Left ventricle myocardium inferior (tissue), 1 donor: ENCODE data around the gene MAEA. TPM values are rescaled to one million over a fixed set of nuclear protein-coding genes. Genes with fewer than 3 reads are reported as not detected.

Experiments
- DNase-seq: peaks from one replicate; pipeline ENCODE4 v3.0.0-alpha.2; 2020
- H3K27ac ChIP-seq: fragments of 200-600 bp; replicated peaks from 2 replicates; pipeline ENCODE4 v1.8.0; 2021
- H3K27me3 ChIP-seq: fragments of 200-600 bp; 2 replicates; pipeline ENCODE4 v1.8.0; 2021; ENCODE audit warnings: low read depth
- H3K36me3 ChIP-seq: fragments of 200-600 bp; 2 replicates; pipeline ENCODE4 v1.8.0; 2021
- H3K4me1 ChIP-seq: fragments of 200-600 bp; 2 replicates; pipeline ENCODE4 v1.8.0; 2021
- H3K4me3 ChIP-seq: fragments of 200-600 bp; 2 replicates; pipeline ENCODE4 v1.8.0; 2021; ENCODE audit warnings: mild to moderate bottlenecking, moderate library complexity
- H3K9me3 ChIP-seq: fragments of 200-600 bp; replicated peaks from 2 replicates; pipeline ENCODE4 v1.8.0; 2021
- intact Hi-C: fragments of 100-400 bp; cut with micrococcal nuclease; formaldehyde crosslinking; loops from one replicate; pipeline ENCODE4 v1.11.0; 2022
- total RNA-seq: library from RNA; stranded (reverse); fragmentation: NEBNext Ultra II Directional; extraction: Animal tissue kit (Norgen Biotek cat#: 25700); gene quantifications from one replicate; pipeline ENCODE4 v1.2.1, GENCODE V29; 2021
- TF ChIP-seq, protein P1 (sequence below): fragments of 200-600 bp; IDR thresholded peaks from 2 replicates; pipeline ENCODE4 v1.8.0; 2021; ENCODE audit warnings: antibody characterized with exemption, mild to moderate bottlenecking, borderline replicate concordance
- donor health status: DM: no; HTN: yes; CAD: no; lungs with severe emphysema.

Gene MAEA
- total RNA-seq, 1 donor from 2014 or later = 49.5 TPM

DNA sequence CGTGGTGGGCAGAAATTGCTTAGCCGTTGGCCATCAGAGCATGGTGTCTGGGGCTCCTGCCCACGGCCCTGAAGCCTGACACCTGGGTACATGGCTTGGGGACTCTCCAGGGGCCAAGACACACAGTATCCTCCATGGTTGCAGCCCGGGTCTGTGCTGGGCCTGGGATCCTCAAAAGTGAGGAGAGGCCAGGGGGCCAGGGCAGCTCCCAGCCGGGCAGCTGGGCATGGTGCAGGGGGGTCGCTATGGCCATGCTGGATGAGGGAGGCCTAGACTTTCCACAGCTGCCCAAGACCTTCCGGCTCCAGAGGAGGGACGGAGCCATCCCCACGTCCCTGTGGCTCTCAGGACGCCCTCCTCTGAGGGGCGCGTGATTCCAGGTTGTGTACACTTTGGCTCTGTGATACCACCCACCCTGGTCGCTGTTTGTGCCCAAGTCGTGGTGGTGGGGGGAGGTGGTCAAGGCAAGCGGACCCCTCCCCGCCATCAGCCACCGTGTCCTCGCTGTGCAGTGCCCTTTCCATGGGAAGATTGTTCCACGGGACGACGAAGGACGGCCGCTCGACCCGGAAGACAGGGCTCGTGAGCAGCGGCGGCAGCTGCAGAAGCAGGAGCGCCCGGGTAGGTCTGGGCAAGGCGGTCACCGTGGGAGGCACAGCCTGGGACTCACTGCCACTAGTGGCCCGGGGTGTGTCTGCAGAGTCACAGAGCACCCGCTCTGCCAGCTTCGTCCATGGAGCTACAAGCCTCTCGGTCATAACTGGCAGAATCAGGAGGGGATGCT lies 90.9 kb downstream of the MAEA start:
- no peaks in the 10 kb centered on the region for H3K9me3 ChIP-seq
- peak; percentile 8 for DNase-seq
- intact Hi-C loops = no loop called here
- H3K27ac ChIP-seq = no peak overlapping the region
- TF ChIP-seq, protein P1, sequence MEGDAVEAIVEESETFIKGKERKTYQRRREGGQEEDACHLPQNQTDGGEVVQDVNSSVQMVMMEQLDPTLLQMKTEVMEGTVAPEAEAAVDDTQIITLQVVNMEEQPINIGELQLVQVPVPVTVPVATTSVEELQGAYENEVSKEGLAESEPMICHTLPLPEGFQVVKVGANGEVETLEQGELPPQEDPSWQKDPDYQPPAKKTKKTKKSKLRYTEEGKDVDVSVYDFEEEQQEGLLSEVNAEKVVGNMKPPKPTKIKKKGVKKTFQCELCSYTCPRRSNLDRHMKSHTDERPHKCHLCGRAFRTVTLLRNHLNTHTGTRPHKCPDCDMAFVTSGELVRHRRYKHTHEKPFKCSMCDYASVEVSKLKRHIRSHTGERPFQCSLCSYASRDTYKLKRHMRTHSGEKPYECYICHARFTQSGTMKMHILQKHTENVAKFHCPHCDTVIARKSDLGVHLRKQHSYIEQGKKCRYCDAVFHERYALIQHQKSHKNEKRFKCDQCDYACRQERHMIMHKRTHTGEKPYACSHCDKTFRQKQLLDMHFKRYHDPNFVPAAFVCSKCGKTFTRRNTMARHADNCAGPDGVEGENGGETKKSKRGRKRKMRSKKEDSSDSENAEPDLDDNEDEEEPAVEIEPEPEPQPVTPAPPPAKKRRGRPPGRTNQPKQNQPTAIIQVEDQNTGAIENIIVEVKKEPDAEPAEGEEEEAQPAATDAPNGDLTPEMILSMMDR = no peak
- no peak overlapping the region for H3K4me3 ChIP-seq
- H3K36me3 ChIP-seq = peaks cover 38% of the 10 kb centered on the region
- no peaks in the 10 kb centered on the region for H3K27me3 ChIP-seq
- no peaks in the 10 kb centered on the region for H3K4me1 ChIP-seq

DNA sequence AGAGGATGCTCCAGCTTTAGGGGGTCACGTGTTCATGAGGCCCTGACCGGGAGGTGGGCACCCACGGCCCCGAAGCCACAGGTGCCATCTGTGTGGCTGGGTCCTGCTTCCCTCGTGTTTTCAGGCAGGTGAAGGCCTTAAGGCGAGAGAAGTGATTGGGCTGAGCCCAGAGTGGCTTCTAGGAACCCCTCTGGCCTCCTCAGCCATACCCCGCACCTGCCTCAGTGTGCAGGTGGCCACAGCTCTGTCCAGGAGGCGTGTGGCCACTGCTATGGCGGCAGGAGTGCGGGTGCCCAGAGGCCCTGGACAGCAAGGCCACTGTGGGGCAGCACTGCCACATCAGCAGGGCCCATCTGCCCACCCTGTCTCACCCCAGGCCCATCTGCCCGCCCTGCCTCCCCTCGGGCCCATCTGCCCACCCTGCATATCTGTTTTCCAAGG lies 91.5 kb downstream of the MAEA start:
- Histone ChIP-seq H3K9me3 (no peaks in the 10 kb centered on the region), H3K27ac (no peak overlapping the region), H3K4me1 (no peaks in the 10 kb centered on the region), H3K4me3 (no peak overlapping the region), H3K36me3 (peaks cover 38% of the 10 kb centered on the region), H3K27me3 (no peaks in the 10 kb centered on the region)
- DNase-seq = peak; percentile 5
- intact Hi-C loops = no loop called here
- TF ChIP-seq, protein P1 = no peak

DNA sequence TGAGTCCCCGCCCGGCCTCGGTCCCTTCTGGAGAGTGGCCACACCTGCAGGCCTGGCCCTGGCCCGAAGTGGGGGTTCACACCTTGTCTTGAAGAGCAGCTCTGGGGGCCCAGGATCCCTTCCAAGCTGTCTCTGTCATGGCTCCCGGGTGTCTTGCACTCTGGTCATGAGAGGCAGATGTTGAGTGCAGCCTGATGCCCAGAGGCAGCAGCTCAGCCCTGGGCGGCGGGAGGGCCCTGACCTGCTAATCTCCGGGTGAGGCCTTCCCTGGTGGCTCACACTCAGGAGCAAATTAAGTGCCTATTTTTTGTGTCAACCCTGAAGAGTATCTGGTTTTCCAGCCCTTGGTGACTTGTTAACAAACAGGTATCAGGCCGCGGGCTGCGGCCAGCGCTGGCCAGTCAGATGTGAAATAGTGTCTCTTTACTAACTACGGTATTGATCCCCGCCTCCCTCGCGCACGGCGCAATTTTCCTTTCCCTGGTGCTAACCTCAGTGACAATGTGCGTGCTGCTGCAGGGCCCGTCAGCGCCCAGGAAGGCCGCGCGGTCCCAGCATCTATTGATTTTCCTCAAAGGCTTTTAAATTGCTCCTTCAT lies 92.4 kb downstream of the MAEA start:
- peak; percentile 9 for DNase-seq
- TF ChIP-seq, protein P1 = no peak
- intact Hi-C loops = no loop called here
- peaks cover 42% of the 10 kb centered on the region for H3K36me3 ChIP-seq
- no peaks in the 10 kb centered on the region for H3K9me3 ChIP-seq
- no peaks in the 10 kb centered on the region for H3K27me3 ChIP-seq
- no peaks in the 10 kb centered on the region for H3K4me1 ChIP-seq
- H3K27ac ChIP-seq = no peak overlapping the region
- H3K4me3 ChIP-seq = no peak overlapping the region

DNA sequence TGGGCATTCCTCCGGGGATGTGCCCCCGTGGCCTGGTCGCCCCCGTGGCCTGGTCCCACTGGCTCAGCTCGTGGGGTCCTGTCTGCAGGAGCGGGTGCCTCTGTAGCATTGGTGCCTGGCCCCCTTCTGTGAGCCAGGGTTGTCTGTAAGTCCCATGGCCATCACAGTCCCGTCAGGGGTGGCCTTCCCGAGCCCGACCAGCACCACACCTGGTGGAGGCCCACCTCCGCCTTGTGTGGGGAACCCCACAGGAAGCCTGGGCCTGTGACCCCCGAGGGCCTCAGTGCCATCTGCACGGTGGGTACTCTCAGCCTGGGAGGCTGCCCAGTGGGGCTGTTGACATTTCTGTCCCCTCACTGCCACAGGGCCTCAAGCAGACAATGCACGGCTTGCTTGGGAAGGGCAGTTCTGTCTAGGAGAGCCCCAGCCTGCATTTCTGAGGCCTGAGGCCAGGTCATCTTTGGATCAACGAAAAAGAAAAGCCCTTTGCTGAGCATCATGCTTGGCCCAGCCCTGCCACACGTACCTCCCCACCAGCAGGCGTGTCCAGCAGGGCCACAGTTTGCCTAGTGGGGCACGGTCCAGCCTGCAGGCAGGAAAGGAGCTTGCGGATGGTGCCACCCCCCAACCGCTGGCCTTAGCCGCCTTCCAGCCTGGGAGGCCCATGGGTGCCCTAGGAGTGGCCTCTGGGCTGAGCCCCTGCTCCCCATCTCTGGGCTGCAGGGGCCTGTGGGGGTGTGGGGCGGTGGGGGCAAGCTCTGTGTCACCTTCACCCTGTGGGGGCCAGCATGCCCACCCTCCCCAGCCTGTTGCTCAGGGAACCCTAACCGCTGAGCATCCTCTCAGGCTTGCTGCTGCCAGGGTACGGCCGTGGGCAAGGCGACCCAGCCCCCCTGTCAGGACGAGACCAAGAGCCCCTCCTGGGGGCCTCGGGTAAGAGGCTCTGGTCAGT lies 93.4 kb downstream of the MAEA start:
- Histone ChIP-seq H3K27me3 (no peaks in the 10 kb centered on the region), H3K36me3 (peaks cover 51% of the 10 kb centered on the region), H3K4me1 (no peaks in the 10 kb centered on the region), H3K4me3 (no peak overlapping the region), H3K9me3 (peaks cover 3% of the 10 kb centered on the region), H3K27ac (no peak overlapping the region)
- intact Hi-C loops = no loop called here
- peak; percentile 8 for DNase-seq
- TF ChIP-seq, protein P1 = no peak

DNA sequence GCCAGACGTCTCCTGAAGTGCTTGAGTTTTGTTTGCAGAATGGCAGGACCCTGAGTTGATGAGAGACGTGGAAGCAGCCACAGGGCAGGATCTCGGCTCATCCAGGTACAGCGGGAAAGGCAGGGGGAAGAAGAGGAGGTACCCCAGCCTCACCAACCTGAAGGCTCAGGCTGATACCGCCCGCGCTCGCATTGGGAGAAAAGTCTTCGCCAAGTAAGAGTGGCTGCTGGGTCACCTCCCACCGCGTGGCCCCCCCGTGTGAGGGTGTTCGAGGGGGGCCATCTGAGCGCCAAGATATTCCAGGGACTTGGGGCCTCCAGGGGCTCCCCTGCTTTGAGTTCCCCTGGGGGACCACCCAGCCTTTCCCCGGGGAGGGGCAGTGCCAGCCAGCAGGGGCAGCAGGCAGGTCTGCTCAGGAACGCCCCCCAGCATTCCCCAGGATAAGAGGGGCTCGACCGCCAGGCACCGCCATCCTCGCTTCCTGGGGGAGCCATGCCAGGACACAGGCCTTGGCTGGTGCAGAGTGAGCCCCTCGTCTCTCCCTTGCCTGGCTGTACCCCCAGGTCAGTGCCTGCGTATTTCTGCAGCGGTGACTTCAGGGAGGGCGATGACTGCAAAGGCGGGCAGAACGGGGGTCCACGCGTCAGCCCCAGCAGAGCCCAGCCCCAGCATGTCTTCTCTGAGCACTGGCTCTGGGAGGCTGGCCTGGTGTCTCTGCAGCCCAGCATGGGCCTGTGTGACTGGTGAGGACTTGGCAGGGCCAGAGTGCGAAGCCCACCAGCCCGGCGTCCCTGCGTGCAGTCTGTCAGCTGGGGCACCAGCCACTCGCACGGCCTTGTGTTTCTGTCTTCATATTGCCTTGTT lies 94.3 kb downstream of the MAEA start:
- TF ChIP-seq, protein P1 = no peak
- peak; percentile 7 for DNase-seq
- intact Hi-C loops = no loop called here

More for the DNA sequence above, 94.3 kb downstream of the MAEA start:
- peaks cover 12% of the 10 kb centered on the region for H3K9me3 ChIP-seq
- H3K4me1 ChIP-seq = no peaks in the 10 kb centered on the region
- no peaks in the 10 kb centered on the region for H3K27me3 ChIP-seq
- peaks cover 60% of the 10 kb centered on the region for H3K36me3 ChIP-seq
- no peak overlapping the region for H3K4me3 ChIP-seq
- H3K27ac ChIP-seq = no peak overlapping the region
